GM10847 (cell line): ENCODE results near the gene OR10G7.

Experiments used
- POLR2A ChIP-seq: IDR thresholded peaks from 2 replicates; pipeline ENCODE4 v1.6.1; 2011; ENCODE audit not compliant: insufficient read length; ENCODE audit errors: extremely low read depth

OR10G7 gene

DNA sequence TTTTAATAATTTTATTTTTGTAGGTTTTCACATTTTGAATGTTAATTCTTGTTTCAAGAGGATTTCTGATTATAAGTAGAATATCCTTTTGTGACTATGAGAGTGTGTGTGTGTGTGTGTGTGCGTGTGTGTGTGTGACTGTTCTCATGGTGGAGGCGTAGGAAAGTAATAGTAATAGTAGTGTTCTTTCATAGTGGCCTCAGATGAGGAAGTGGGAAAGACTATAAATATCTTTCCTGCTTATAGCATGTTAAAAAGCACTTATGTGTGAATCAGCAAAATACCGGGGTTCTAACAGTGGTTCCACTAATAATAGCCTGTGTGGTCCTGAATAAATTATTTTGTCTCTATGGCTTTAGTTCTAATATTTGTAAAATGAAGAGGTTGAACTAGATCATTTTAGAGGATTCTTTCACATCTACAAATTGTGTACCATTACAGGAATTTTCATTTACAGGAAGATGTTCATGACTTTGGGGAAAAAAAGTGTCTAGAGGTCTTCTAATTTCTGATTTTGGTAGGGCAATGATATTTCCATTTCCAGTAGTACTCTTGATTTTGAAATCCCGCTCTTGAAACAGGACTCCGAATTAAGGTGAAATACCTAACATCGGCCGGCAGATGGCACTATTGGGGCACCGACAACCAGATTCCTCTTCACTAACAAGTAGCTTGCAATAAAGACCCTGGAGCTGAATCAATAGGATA, 29.9 kb upstream of the OR10G7 start:
- no peak for TF ChIP-seq POLR2A

DNA sequence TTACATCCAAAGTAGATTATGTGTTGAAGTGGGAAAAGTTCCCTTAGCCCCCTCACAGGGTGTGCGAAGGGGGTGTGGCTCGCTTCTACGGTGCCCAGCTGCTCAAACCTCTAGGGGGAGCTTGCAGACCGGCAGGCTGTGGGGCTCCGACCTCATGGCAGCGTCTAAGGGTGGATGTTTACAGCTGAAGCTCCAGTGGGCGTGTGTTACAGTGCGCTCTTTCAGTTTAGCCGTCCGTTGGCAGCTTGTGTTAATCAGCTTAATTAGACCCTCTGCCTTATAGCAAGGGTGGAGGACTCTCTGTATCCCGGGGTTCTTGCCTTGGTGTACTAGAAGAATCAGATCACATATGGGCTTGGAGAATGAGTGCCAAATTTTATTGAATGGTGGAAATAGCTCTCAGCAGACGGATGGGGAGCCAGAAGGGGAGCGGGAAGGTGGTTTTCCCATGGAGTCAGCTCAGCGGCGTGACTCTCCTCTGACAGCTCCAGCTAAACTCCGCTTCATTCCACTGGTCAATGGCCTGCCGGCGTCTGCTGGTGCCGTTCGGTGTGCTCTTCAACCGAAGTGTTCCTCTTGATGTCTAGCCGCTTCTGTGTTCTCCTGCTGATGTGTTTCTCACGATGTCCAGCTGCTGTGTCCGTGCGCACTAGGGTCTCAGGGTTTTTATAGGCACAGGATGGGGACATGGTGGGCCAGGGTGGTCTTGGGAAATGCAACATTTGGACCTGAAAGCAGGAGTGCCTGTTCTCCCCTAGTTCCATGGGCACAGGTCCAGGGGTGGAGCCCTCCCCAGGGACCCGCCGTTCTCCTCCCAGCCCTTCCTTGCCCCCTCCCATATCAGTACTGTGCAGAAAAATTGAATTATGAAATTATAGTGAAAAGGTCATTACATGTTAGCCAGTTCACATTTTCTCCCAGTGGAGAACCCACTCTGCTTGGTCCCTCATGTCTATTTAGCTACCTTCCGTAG, 28.6 kb upstream of the OR10G7 start:
- TF ChIP-seq POLR2A = no peak

- TF ChIP-seq POLR2A = no peak
Measured at GRCh38 chr11:124068601-124069110, 27.5 kb upstream of the OR10G7 start.

GRCh38 chr11:124052966-124053365, 11.8 kb upstream of the OR10G7 start:
- TF ChIP-seq POLR2A = no peak

- no peak for TF ChIP-seq POLR2A
Measured at GRCh38 chr11:124050748-124051147, 9.6 kb upstream of the OR10G7 start.

GRCh38 chr11:124043420-124043819, 2.3 kb upstream of the OR10G7 start:
- TF ChIP-seq POLR2A = no peak

DNA sequence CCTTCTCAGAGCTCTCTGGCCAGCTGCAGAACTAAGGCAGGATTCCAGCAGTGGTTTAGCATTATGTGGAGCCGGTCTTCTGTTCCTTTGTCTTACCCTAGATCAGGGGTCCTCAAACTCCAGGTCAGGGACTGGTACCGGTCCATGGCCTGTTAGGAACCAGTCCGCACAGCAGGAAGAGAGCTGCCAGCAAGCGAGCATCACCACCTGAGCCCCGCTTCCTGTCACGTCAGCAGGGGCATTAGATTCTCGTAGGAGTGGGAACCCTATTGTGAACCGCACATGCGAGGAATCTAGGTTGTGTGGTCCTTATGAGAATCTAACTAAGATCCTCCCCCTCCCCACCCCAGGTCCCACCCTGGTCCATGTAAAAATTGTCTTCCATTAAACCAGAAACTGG, 1.6 kb downstream of the OR10G7 start:
- no peak for TF ChIP-seq POLR2A

DNA sequence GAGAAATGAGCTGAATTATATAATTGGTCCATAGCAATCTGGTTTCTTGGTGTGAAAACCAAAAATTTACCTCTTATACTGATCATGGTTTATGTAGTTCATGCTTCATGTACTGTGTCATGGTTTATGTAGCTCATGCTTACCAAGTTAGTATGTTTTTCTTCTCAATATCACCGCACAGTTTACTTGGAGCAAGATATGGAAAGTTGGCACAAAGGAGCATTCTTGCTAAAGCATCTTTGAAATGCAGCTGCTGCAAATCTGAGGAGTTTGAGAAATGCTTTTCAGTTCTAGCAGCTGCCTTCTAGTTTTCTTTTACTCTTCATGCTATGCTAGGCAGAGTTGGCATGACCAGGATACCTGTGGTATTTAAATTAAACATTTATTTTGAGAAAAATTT, 4.5 kb downstream of the OR10G7 start:
- no peak for TF ChIP-seq POLR2A

DNA sequence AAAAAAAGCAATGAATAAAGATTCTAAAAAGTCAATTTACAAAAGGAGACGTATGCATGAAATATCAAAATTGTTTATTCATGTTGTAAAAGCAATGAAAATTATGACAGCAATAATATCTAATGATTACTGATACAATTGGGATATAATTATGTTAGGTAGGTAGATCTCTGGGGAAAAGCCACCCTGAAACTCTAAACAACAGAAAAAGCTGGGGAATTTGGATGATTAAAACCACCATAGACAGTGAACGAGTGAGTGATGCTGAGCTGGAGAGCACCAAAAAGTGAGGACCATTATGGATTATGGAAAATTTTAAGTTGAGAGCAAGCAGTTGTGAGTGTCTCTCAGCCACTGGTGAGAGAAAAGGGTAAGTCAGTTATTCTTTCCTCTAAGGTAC, 14.6 kb downstream of the OR10G7 start, which contains the start of gene OR10G8:
Gene OR10G8 (plus strand): TSS at position 301 of the 400 bp plus-strand sequence. CDS start 2,825 bp downstream, outside the sequence.
- TF ChIP-seq POLR2A = no peak

GRCh38 chr11:124012697-124013096, 28.4 kb downstream of the OR10G7 start, which contains the start of gene OR10G4:
Gene OR10G4, plus strand, starts transcription at chr11:124012997. Its CDS starts 2,578 bp downstream, at chr11:124015575.
- TF ChIP-seq POLR2A = no peak

DNA sequence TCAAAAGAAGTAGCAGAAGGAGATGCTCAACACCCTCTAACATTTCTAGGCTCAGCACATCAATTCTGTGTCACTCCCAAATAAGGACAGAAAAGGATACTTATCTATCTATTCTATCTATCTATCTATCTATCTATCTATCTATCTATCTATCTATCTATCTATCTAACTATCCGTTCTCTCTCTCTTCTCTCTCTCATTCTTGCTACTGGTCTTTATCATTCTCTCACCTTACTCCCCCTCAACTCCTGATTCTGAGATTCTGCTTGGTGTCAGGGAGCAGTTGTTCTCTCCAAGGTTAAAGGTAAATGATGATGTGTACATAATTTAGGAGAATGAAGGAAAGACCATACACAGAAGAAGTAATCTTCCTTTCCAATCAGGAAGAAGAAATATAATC, 46.0 kb downstream of the OR10G7 start, which contains the start of gene OR10G6:
Gene OR10G6 (minus strand): TSS at position 43 of the 400 bp plus-strand sequence. CDS start 0 bp downstream, at position 43.
- TF ChIP-seq POLR2A = no peak
